Duodenal mucosa (tissue), 2 donors: Measurements from ENCODE around the gene CDC20B.

Experiments used
- H3K27ac ChIP-seq: one replicate; pipeline ENCODE4 v1.7.0; 2013; ENCODE audit warnings: low read depth, low read length
- H3K27me3 ChIP-seq, 2 donors: one replicate each; pipeline ENCODE4 v1.7.0; 2013; ENCODE audit warnings: low read length in 2 of 2, control low read depth in 1 of 2; ENCODE audit not compliant: insufficient read depth in 2 of 2, control insufficient read depth in 1 of 2
- H3K36me3 ChIP-seq, 2 donors: one replicate each; pipeline ENCODE4 v1.7.0; 2013; ENCODE audit warnings: low read length in 2 of 2, control low read depth in 1 of 2; ENCODE audit not compliant: insufficient read depth in 2 of 2, control insufficient read depth in 1 of 2
- H3K4me1 ChIP-seq, 2 donors: one replicate each; pipeline ENCODE4 v1.7.0; 2013; ENCODE audit warnings: low read length in 2 of 2, control low read depth in 1 of 2; ENCODE audit not compliant: insufficient read depth in 2 of 2, control insufficient read depth in 1 of 2
- H3K4me3 ChIP-seq, 2 donors: one replicate each; pipeline ENCODE4 v1.7.0; 2013; ENCODE audit warnings: low read length in 2 of 2, low read depth in 1 of 2
- H3K9ac ChIP-seq, 2 donors: one replicate each; pipeline ENCODE4 v1.7.0; 2013; ENCODE audit warnings: low read length in 2 of 2, low read depth in 1 of 2
- H3K9me3 ChIP-seq, 2 donors: one replicate each; pipeline ENCODE4 v1.7.0; 2013; ENCODE audit warnings: low read length in 2 of 2, control low read depth in 1 of 2; ENCODE audit not compliant: control insufficient read depth in 1 of 2

The CDC20B gene

GRCh38 chr5:55188656-55189540 is 15.9 kb upstream of the CDC20B start:
- Histone ChIP-seq H3K9ac (no peak overlapping the region), H3K4me3 (no peak overlapping the region), H3K9me3 (no peaks in the 10 kb centered on the region), H3K27ac (no peak overlapping the region), H3K27me3 (peaks cover 16 to 32% of the 10 kb centered on the region in 2 donors), H3K36me3 (no peaks in the 10 kb centered on the region), H3K4me1 (no peaks in the 10 kb centered on the region)

GRCh38 chr5:55187370-55187769 is 14.4 kb upstream of the CDC20B start:
- H3K27ac ChIP-seq: no peak overlapping the region
- no peaks in the 10 kb centered on the region for H3K9me3 ChIP-seq
- H3K4me1 ChIP-seq: no peaks in the 10 kb centered on the region
- H3K27me3 ChIP-seq: peaks cover 11 to 20% of the 10 kb centered on the region in 2 donors
- no peaks in the 10 kb centered on the region for H3K36me3 ChIP-seq
- H3K9ac ChIP-seq: no peak overlapping the region
- no peak overlapping the region for H3K4me3 ChIP-seq

- Histone ChIP-seq H3K27me3 (peaks cover 26 to 42% of the 10 kb centered on the region in 2 donors), H3K36me3 (no peaks in the 10 kb centered on the region), H3K9me3 (no peaks in the 10 kb centered on the region), H3K9ac (no peak overlapping the region), H3K27ac (no peak overlapping the region), H3K4me3 (no peak overlapping the region), H3K4me1 (peaks cover 12 to 16% of the 10 kb centered on the region in 2 donors)
Measured at GRCh38 chr5:55180016-55180415, 7.0 kb upstream of the CDC20B start.

- H3K36me3 ChIP-seq: no peaks in the 10 kb centered on the region
- H3K9ac ChIP-seq: no peak overlapping the region
- H3K4me3 ChIP-seq: peak overlapping the region in 1 of 2 donors; percentile 65
- H3K4me1 ChIP-seq: peaks cover 27 to 31% of the 10 kb centered on the region in 2 donors
- peaks cover 43 to 57% of the 10 kb centered on the region in 2 donors for H3K27me3 ChIP-seq
- no peak overlapping the region for H3K27ac ChIP-seq
- H3K9me3 ChIP-seq: no peaks in the 10 kb centered on the region
Measured at GRCh38 chr5:55177078-55177477, 4.1 kb upstream of the CDC20B start.

- H3K27me3 ChIP-seq: peaks cover 43 to 50% of the 10 kb centered on the region in 2 donors
- peaks cover 27 to 32% of the 10 kb centered on the region in 2 donors for H3K4me1 ChIP-seq
- H3K4me3 ChIP-seq: peak overlapping the region; percentile 53 to 65
- H3K9ac ChIP-seq: no peak overlapping the region
- no peak overlapping the region for H3K27ac ChIP-seq
- no peaks in the 10 kb centered on the region for H3K36me3 ChIP-seq
- no peaks in the 10 kb centered on the region for H3K9me3 ChIP-seq
Measured at GRCh38 chr5:55176176-55176818, 3.3 kb upstream of the CDC20B start.

- H3K4me3 ChIP-seq: peak overlapping the region; percentile 53 to 65
- H3K9ac ChIP-seq: no peak overlapping the region
- H3K9me3 ChIP-seq: no peaks in the 10 kb centered on the region
- peaks cover 27 to 32% of the 10 kb centered on the region in 2 donors for H3K4me1 ChIP-seq
- H3K36me3 ChIP-seq: no peaks in the 10 kb centered on the region
- peaks cover 43 to 51% of the 10 kb centered on the region in 2 donors for H3K27me3 ChIP-seq
- no peak overlapping the region for H3K27ac ChIP-seq
Measured at GRCh38 chr5:55175781-55176175, 2.8 kb upstream of the CDC20B start.

GRCh38 chr5:55173687-55174230 is 782 bp upstream of the CDC20B start:
- Histone ChIP-seq H3K36me3 (no peaks in the 10 kb centered on the region), H3K27ac (no peak overlapping the region), H3K27me3 (peaks cover 40 to 52% of the 10 kb centered on the region in 2 donors), H3K9me3 (no peaks in the 10 kb centered on the region), H3K9ac (peak overlapping the region in 1 of 2 donors; percentile 16), H3K4me3 (peak overlapping the region; percentile 71 to 74), H3K4me1 (peaks cover 27 to 32% of the 10 kb centered on the region in 2 donors)

- Histone ChIP-seq H3K36me3 (no peaks in the 10 kb centered on the region), H3K27me3 (peaks cover 36 to 44% of the 10 kb centered on the region in 2 donors), H3K9ac (no peak overlapping the region), H3K9me3 (no peaks in the 10 kb centered on the region), H3K4me3 (peak overlapping the region; percentile 66 to 73), H3K4me1 (peaks cover 27 to 32% of the 10 kb centered on the region in 2 donors), H3K27ac (no peak overlapping the region)
Measured at GRCh38 chr5:55172051-55172899, 702 bp downstream of the CDC20B start.

GRCh38 chr5:55171471-55171870 is 1.5 kb downstream of the CDC20B start:
- H3K36me3 ChIP-seq: no peaks in the 10 kb centered on the region
- H3K9ac ChIP-seq: no peak overlapping the region
- peaks cover 31 to 36% of the 10 kb centered on the region in 2 donors for H3K27me3 ChIP-seq
- H3K27ac ChIP-seq: no peak overlapping the region
- H3K4me1 ChIP-seq: peaks cover 22 to 25% of the 10 kb centered on the region in 2 donors
- no peaks in the 10 kb centered on the region for H3K9me3 ChIP-seq
- H3K4me3 ChIP-seq: no peak overlapping the region
